ENCODE data around the gene MAPK8IP3. TPM values are rescaled to one million over a fixed set of nuclear protein-coding genes. Genes with fewer than 3 reads are reported as not detected.
"Not testable (repeated sequence)": the region's sequence is repeated elsewhere in the genome, so short reads cannot be mapped to it uniquely, and the experiment has no call there.

Gene MAPK8IP3
- total RNA-seq, 1 experiment from 2014 or later = 19.3 TPM

GRCh38 chr16:1726661-1727502 lies 20.9 kb downstream of the MAPK8IP3 start:
- in situ Hi-C loops (cut with HindIII; ENCODE audit: low pct_unique_long_range_greater_than_20kb, low sequenced_read_pairs) = no loop called here

GRCh38 chr16:1727651-1728624 lies 21.9 kb downstream of the MAPK8IP3 start:
- DNase-seq (ENCODE audit: low read depth, low spot score) = no peak
- in situ Hi-C loops (cut with HindIII; ENCODE audit: low pct_unique_long_range_greater_than_20kb, low sequenced_read_pairs) = no loop called here

More at GRCh38 chr16:1726661-1727502, 20.9 kb downstream of the MAPK8IP3 start:
- DNase-seq (ENCODE audit: low read depth, low spot score) = no peak

- in situ Hi-C loops (cut with HindIII; ENCODE audit: low pct_unique_long_range_greater_than_20kb, low sequenced_read_pairs) = no loop called here
- no peak for DNase-seq (ENCODE audit: low read depth, low spot score)
Measured at GRCh38 chr16:1729026-1729425, 23.0 kb downstream of the MAPK8IP3 start.

- in situ Hi-C loops (cut with HindIII; ENCODE audit: low pct_unique_long_range_greater_than_20kb, low sequenced_read_pairs) = no loop called here
- DNase-seq (ENCODE audit: low read depth, low spot score) = no peak
Measured at GRCh38 chr16:1729445-1729844, 23.4 kb downstream of the MAPK8IP3 start.

- in situ Hi-C loops (cut with HindIII; ENCODE audit: low pct_unique_long_range_greater_than_20kb, low sequenced_read_pairs) = no loop called here
- DNase-seq (ENCODE audit: low read depth, low spot score) = no peak
Measured at GRCh38 chr16:1731073-1731472, 25.1 kb downstream of the MAPK8IP3 start.

GRCh38 chr16:1731603-1732002 lies 25.6 kb downstream of the MAPK8IP3 start:
- in situ Hi-C loops (cut with HindIII; ENCODE audit: low pct_unique_long_range_greater_than_20kb, low sequenced_read_pairs) = no loop called here
- no peak for DNase-seq (ENCODE audit: low read depth, low spot score)

- in situ Hi-C loops (cut with HindIII; ENCODE audit: low pct_unique_long_range_greater_than_20kb, low sequenced_read_pairs) = no loop called here
- DNase-seq (ENCODE audit: low read depth, low spot score) = no peak
Measured at GRCh38 chr16:1732071-1732470, 26.1 kb downstream of the MAPK8IP3 start.

- DNase-seq (ENCODE audit: low read depth, low spot score); in situ Hi-C loops (cut with HindIII; ENCODE audit: low pct_unique_long_range_greater_than_20kb, low sequenced_read_pairs): not testable (repeated sequence)
Measured at GRCh38 chr16:1732551-1732987, 26.6 kb downstream of the MAPK8IP3 start.

GRCh38 chr16:1734123-1734522 lies 28.1 kb downstream of the MAPK8IP3 start:
- no peak for DNase-seq (ENCODE audit: low read depth, low spot score)
- in situ Hi-C loops (cut with HindIII; ENCODE audit: low pct_unique_long_range_greater_than_20kb, low sequenced_read_pairs) = no loop called here

- in situ Hi-C loops (cut with HindIII; ENCODE audit: low pct_unique_long_range_greater_than_20kb, low sequenced_read_pairs) = no loop called here
- DNase-seq (ENCODE audit: low read depth, low spot score) = no peak
Measured at GRCh38 chr16:1734816-1735215, 28.8 kb downstream of the MAPK8IP3 start.

- in situ Hi-C loops (cut with HindIII; ENCODE audit: low pct_unique_long_range_greater_than_20kb, low sequenced_read_pairs) = no loop called here
Measured at GRCh38 chr16:1740234-1740633, 34.2 kb downstream of the MAPK8IP3 start.

GRCh38 chr16:1740781-1741490 lies 34.9 kb downstream of the MAPK8IP3 start:
- DNase-seq (ENCODE audit: low read depth, low spot score) = no peak
- in situ Hi-C loops (cut with HindIII; ENCODE audit: low pct_unique_long_range_greater_than_20kb, low sequenced_read_pairs) = no loop called here

More at GRCh38 chr16:1740234-1740633, 34.2 kb downstream of the MAPK8IP3 start:
- no peak for DNase-seq (ENCODE audit: low read depth, low spot score)

- no peak for DNase-seq (ENCODE audit: low read depth, low spot score)
- in situ Hi-C loops (cut with HindIII; ENCODE audit: low pct_unique_long_range_greater_than_20kb, low sequenced_read_pairs) = no loop called here
Measured at GRCh38 chr16:1741553-1742165, 35.7 kb downstream of the MAPK8IP3 start.

GRCh38 chr16:1743376-1744337 lies 37.7 kb downstream of the MAPK8IP3 start:
- in situ Hi-C loops (cut with HindIII; ENCODE audit: low pct_unique_long_range_greater_than_20kb, low sequenced_read_pairs) = no loop called here
- DNase-seq (ENCODE audit: low read depth, low spot score) = no peak

- in situ Hi-C loops (cut with HindIII; ENCODE audit: low pct_unique_long_range_greater_than_20kb, low sequenced_read_pairs) = no loop called here
- DNase-seq (ENCODE audit: low read depth, low spot score) = no peak
Measured at GRCh38 chr16:1744338-1744840, 38.4 kb downstream of the MAPK8IP3 start.
